Fibroblast of skin of right quadriceps (primary cell): ENCODE measurements around the gene FANCI.
"Not testable (repeated sequence)": the region's sequence is repeated elsewhere in the genome, so short reads cannot be mapped to it uniquely, and the experiment has no call there.

Experiments used
- DNase-seq: peaks from one replicate; pipeline ENCODE4 v3.0.0-alpha.2; 2013

The FANCI gene

GRCh38 chr15:89226359-89227221, 17.2 kb upstream of the FANCI start:
- DNase-seq = no peak

DNA sequence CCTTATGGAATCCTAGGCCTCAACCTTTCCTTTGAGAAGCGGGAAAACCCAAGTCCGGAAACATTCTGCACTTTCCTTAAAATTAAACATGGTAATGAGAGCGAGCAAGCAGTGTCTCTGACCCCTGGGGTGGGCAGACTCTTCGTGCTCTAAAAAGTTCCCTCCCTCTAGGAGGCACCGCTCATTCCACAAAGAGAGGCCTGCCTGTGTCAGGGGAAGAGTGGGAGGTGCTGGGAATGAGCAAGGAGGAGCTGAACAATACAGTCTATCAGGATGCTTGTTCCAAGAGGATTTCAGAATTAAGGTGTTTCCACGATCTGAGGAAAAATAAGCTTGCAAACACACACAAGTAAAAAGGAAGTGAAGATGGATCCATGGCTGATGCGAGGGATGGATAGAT, 16.4 kb upstream of the FANCI start:
- DNase-seq = no peak

DNA sequence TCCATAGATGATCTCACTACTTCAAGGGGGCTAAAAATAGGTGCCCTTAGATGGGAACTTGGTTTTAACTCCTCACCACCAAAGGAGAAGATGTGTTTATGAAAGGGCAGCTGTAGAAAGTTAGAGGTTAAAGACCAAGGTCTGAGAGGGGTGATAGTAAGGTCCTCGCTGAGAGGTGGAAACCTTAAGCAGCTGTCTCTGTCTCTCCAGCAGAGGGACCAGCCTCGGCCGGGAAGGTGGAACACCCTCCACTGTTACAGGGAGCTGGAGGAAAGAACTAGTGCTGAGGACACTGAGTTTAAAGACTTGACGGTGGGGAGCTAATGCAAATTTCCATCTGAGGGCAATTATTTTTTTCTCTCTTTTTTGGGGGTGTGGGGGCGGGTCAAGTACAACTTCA, 13.5 kb upstream of the FANCI start:
- no peak for DNase-seq

DNA sequence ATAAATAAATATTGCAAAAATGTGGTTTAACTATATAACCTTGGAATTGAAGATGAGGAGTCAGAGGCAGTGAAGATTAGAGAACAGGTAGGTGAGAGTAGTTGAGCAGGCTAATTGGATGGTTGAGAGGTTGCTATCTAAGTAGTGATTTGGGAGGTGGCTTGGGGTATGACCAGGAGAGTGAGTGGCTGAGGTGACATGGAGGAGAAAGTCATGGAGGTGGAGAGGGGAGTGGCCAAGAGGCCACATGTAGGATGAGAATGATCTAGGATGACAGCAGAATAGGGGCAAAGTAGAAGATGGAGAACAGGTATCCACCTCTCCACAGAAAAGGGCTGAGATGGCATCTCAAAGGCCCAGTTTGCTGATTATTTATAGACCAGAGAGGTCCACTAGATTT, 11.9 kb upstream of the FANCI start:
- no peak for DNase-seq

DNA sequence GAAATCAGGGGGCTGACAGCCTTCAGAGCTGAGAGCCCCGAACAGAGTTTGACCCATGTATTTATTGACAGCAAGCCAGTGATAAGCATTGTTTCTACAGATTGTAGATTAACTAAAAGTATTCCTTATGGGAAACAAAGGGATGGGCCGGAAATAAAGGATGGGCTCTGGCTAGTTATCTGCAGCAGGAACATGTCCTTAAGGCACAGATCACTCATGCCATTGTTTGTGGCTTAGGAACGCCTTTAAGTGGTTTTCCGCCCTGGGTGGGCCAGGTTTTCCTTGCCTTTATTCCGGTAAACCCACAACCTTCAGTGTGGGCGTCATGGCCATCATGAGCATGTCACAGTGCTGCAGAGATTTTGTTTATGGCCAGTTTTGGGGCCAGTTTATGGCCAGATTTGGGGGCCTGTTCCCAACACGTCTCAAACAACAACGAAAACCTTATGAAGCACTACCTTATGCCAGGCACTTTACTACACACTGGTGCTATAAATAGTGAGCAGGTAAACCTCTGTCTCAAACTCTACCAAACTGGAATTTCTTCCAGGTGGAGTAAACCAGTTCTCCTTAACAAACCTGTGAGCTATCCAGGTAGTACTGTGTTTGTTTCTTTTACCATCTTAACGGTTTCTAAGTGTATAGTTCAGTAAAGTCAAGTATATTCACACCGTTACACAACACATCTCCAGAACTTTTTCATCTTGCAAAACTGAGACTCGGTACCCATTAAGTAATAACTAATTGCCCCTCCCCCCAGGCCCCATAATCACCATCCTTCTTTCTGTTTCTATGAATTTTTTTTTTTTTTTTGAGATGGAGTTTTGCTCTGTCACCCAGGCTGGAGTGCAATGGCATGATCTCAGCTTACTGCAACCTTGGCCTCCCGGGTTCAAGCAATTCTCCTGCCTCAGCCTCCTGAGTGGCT, 3.6 kb upstream of the FANCI start:
- not testable (repeated sequence) for DNase-seq

GRCh38 chr15:89243046-89243690, 611 bp upstream of the FANCI start:
- no peak for DNase-seq

- no peak for DNase-seq
These were observed 760 bp downstream of the FANCI start for GRCh38 chr15:89244574-89244903.

DNA sequence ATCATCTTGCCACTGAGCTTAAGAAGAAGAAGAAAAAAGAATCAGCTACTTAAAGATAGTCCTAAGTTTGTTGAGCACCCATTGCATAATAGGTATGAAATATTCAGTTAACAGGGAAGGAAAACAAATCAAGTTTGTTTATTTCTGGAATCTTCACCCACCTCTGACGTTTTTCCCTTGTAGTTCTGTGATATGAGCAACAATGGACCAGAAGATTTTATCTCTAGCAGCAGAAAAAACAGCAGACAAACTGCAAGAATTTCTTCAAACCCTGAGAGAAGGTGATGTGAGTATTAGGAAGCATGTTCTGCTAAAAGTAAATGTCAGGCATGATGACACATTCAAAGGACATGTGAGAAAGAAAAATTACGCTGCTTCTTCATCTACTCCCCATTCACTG, 3.7 kb downstream of the FANCI start:
- no peak for DNase-seq

DNA sequence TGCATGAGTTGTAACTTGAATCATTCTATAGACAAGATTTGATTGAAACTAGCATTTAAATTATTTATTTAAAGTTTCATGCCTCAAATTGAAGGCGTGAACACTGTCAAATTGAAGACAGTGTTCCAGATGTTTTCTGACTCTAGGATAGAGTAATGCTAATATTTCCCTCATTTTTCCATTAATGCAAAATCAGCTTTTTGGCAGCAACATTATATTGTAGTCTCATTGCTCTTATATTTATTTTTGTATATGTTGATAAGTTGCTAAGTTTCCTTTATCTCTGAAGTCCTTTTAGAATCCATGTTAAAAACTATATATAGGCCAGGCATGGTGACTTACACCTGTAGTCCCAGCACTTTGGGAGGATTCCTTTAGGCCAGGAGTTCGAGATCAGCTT, 4.8 kb downstream of the FANCI start:
- no peak for DNase-seq

GRCh38 chr15:89250142-89250541, 6.4 kb downstream of the FANCI start:
- not testable (repeated sequence) for DNase-seq

DNA sequence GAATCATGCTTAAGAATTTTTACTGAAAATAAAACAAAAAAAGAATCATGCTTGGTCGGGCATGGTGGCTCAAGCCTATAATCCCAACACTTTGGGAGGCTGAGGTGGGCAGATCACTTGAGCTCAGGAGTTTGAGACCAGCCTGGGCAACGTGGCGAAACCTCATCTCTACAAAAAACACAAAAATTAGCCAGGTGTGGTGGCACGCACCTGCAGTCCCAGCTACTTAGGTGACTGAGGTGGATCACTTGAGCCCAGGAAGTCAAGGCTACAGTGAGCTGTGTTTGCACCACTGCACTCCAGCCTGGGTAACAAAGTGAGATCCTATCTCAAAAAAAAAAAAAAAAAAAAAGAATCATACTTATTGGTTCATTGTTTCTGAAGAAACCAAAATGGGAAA, 33.5 kb downstream of the FANCI start:
- not testable (repeated sequence) for DNase-seq

- no peak for DNase-seq
These were observed 34.5 kb downstream of the FANCI start for GRCh38 chr15:89278307-89278706.

GRCh38 chr15:89282631-89283030, 38.9 kb downstream of the FANCI start:
- no peak for DNase-seq

DNA sequence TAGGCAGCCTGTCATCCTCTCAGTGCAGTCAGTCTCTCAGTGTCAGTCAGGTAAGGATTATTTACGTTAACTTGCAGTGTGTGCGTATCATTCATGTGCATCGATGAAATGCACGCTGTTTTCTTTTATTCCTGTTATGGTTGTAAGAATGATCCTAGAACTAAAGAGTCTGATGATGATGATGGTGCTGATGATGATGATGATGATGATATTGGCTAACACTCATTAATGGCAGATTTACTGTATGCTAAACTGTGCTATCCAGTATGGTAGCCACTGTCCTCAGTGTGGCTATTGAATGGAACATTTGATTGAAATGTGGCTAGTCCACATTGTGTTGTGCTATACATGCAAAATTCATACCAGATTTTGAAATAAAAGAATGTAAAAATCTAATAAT, 39.4 kb downstream of the FANCI start:
- no peak for DNase-seq

DNA sequence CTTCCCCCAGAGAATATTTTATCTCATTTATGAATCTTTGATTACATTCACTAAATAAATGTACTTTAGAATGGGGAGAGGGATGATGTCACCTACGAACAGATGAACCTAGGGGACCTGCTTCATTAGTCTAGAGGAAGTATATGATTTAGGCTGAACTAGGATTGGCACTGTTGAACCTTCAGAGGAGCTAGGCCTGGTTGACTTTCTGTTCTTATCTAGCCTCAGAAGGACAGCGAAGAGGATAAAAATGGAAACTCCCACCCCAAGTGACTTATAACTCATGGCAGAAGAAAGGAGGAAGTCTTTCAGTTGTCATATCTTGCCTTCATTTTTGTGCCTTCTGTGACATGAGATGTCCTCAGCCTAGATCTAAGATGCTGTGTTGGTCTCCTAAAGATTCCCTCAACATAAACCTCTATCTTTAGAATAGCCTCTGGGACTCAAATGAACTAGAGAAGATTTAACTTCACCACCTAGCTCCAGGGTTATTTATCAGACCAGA, 48.2 kb downstream of the FANCI start:
- no peak for DNase-seq

DNA sequence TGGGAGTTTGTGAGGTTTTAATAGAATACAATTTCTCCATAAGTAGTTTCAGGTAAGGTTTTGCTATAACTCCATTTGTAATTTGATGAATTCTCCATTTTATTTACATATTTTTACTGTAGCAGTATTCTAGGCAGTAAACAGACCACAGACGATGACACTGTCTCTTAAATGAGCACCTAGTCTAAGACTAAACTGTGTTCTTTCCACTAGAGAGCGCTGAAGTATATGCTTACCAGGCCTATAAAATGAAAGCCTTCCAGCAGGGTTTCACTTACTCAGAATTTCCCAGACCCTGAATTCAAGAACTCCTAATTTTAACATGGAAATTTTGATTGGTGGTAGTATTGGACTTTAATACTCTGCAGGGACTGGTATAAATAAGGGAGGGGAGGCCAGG, 49.2 kb downstream of the FANCI start:
- DNase-seq = no peak

DNA sequence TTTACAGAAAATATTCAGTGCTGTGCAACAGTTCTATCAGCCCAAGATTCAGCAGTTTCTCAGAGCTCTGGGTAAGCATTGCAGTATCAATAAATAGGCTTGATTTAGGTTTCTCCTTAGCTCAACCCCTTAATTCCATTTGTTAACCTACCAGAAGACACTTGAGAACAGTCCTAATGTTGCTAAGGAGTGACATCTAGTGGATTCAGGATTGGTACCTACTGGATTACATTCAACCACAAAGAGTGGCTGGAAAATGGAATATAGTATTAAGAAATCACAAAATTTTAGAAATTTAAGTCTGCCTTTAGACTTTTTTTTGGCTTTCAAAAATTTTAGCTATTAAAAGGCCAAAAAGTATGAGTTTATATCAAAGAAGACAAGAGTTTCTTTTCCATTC, 56.1 kb downstream of the FANCI start:
- DNase-seq = no peak

GRCh38 chr15:89301304-89302089, 57.7 kb downstream of the FANCI start:
- DNase-seq = no peak

GRCh38 chr15:89303986-89304385, 60.2 kb downstream of the FANCI start:
- DNase-seq = no peak

GRCh38 chr15:89305395-89305794, 61.6 kb downstream of the FANCI start:
- no peak for DNase-seq

DNA sequence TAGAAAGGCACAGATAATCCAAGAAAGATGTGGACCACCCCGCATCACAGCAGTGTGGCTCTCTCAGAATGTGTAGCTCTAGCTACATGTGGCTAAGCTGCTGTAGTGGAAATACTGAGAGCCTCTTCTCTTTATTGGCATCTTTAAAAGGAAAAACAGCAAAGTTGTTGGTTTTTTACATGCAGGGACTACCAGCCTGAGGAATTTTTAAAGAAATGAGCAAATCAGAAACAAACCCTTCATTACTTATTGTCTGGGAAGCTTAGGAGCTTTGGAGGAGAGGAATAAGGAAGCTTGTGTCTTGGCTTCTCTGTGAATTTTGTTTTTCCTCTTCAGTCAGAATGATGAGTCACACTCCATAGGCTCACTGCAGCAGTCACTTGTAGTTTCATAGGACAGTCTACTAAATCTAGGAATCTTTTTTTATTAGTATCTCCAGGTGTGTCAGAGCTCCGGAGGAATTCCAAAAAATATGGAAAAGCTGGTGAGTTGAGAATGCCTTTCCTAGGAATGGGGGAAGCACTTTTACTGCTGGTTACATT, 63.3 kb downstream of the FANCI start:
- DNase-seq = peak; percentile 14

DNA sequence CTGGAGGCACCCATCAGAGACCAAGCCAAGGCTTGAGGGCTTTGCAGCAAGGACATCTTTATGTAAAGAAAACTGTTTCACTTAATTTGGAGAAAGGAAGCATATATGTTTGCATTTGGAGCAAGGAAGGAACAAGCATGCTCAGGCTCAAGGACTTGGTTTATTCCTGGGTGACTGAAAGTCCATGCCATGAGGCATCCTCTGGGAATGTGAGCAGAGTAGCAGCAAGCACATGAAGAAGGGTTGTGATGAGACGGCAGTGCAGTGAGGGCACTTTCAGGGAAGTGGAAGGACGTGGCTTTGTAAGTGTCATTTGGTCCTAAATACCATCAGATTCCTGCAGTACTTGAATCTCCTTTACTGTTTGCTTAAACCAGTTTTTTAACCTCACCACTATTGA, 64.0 kb downstream of the FANCI start:
- DNase-seq = peak; percentile 27
